GM19023 (cell line): ENCODE data around the gene ANK3.
A peak's percentile ranks its signal among the peaks of the same experiment; 100 is the strongest.

Experiments
- ATAC-seq: cut with Tn5 transposase; IDR thresholded peaks from one replicate; pipeline ENCODE4 v1.9.1; 2021; ENCODE audit warnings: mild to moderate bottlenecking, moderate library complexity; ENCODE audit not compliant: unreplicated experiment

ANK3 gene

DNA sequence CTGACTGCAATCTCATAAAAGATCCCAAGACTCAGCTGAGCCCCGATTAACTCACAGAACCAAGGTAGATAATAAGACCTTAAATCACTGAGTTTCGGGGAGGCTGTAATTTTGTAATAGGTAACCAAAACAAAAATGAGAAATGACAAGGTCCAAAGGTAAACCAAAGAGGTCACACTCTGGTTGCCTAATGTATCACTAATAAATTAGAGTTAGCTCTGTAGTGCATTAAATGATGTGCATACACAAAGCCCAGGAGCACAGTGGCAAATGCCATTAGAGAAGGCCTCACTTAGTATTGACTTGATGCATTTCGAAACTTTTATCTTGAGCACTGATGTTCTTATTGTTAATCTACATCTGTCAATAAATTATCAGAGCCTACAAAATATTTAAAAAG lies 245.6 kb downstream of the ANK3 start:
- ATAC-seq, result no peak

DNA sequence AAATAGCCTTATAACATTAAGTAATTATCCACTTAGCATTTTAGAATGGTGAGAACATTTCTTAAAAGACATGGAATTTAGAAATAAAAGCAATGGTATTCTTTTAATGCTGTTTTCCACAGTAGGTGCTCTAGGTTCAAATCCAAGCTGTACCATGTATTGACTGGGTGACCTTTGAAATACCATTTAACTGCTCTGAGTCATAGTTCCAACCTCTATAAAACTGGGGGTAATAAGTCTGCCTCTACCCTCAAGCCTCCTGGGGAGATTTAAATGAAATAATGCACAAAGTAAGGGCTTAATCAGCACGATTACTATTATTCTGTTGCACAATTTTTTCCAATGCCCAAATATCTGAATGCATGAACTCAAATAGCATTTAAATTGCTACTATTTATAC lies 246.9 kb downstream of the ANK3 start:
- ATAC-seq, result no peak

DNA sequence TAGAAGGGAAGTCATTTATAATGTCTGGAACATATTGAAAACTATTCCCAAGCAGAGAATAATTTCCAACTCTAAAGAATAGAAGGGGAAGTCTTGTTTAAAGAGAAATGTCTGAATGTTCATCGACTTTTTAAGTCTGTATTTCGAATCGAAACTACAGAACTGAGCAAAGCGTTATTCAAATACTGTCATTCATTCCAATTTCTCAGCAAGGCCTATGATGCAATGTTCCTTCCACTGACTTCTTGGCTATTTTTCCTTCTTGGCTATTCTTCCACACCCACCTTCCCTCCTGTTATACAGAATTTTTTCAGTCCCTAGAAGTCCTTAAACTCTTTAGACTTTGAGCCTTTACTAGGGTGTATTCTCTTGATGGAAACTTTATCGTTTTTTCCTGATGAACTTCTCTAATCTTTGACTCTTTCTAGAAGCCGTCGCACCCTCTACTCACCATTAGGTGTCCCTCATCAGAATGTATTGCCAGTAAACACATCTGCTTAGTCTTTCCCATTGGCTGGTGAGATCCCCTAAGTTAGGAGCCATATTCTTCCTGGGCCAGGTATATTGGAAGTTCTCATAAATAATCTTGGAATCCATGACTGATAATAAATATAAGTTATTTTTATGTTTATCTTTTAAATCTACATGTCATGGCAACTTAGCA lies 247.6 kb downstream of the ANK3 start:
- ATAC-seq, result no peak

DNA sequence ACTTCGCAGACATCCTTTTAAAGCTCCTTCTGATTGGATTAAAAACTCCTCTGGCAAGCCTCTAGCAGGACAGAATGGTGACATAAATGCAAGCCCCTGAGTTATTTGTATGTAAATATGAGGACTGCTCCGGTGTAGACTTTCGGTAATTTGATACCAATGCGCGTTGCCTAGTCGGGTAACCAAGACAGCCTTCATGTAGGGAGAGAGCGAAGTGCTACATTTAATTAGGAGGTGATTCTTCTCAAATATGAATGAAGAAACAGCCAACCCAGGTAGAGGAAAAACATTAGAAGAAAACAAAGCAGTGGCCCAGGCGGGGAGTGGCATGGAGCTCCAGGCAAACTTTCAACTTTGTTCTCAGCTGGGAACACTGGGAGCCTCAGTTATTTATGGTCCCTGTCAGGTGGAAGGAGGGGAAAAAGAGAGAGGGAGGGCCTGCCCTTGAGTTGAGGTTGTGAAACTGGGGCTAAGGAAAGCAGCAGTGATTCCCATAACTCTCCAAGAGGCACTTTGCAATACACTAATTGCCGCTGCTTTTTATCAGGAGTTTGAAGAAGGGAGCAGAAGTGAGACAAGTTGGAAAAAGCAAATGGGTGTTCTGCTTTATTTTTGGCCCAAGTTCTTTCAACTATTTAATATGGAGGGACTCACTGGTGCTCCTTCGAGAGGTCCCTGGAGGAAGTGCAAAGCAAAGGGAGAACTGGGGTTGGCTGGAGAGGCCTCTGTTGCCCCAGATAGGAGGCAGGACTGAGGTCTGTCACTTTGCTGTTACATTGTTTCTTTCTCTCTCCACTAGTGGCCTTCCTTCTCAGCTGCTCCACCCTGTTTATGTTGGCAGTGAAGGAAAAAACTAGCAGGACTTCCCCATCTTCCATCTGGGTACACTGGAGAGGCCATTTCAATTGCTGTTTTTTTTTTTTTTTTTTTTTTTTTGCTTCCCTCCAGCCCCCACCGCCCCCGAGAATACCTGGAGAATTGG lies 248.7 kb downstream of the ANK3 start:
- no peak for ATAC-seq

DNA sequence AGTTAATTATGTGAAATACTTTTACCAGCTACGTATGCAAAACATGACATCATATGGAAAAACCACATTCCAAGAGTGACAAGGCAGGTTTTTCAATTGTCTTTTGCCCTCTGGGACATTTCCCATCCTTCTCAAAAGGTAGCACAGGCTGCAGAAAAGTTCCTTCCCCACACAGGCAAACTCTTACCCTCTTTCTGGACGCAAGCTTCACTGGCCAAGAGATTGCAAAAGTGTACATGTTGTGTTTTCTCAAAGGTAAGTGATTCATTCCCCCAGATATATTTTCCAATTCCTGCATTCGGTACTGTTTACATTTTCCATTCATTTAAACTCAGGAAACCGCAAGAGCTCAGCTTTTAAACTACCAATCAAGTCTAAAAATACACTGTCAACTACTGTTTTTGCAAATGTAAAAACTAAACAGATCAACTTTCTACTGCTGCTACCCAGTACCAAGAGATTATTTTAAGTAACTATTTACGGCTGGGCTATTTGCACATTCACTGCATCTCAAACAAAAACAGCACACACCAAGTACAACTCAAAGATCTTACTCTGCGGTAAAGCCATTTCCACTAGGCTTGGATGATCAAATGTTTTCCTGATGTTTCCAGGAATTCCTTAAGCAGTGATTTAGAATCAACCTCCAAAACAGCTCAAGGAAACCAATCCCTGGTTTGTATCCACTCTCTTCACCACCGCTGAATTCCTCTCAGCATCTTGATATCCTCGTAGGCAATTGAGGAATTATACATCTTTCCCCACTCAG lies 249.7 kb downstream of the ANK3 start:
- no peak for ATAC-seq

DNA sequence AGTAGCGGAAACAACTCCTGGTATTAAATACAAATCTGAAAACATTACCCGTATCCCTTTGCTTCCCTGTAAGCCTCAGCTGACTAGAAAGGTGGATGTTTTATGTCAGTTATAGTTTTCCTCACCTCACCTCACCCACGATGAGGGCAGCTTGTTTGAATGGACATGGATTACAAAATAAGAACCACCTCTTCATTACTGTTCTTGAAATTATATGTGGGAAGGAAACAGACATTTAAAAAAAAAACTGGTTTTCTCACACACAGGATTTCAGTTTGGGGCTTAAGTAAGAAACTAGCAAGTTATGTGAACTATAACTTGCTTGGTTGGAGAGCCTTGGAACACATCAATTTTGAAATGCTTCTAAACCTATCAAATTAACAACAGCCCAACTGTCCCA lies 250.4 kb downstream of the ANK3 start:
- ATAC-seq, result no peak

DNA sequence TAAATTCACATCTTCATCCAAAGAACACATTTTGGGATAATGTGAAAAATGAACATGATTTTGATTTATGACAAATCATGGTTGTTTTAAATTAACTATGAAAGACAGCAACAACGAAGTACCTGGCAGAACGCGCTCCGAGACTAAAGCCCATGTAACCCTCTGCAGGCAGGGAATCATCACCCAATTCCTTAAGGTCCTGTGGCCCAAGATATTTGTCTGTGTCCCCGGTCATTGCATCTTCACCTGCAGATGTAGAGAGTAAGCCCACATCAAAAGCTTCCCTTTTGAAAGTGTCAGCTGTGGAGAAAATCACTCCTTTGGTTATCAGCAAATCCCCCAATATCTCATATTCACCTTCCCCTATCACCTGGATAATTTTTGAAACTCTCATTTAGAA lies 250.8 kb downstream of the ANK3 start:
- no peak for ATAC-seq

DNA sequence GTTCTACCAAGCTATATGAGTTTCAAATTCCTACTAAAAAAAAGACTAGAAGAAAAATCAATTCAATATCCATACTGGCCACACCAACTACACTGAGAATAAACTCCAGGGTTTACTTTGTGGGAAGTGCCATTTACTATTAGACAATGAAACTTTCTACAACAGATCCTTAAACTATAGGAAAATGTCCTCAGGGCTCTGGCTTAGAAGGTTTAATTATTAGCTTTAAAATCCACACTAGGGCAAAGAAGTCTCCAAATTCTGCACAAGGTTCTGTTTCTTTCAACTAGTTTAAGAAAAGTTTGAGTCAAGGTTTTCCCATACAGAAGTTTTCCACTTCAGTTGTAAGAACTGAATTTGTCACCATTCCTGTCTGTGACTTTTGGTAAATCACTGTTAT lies 251.6 kb downstream of the ANK3 start:
- ATAC-seq, result no peak

DNA sequence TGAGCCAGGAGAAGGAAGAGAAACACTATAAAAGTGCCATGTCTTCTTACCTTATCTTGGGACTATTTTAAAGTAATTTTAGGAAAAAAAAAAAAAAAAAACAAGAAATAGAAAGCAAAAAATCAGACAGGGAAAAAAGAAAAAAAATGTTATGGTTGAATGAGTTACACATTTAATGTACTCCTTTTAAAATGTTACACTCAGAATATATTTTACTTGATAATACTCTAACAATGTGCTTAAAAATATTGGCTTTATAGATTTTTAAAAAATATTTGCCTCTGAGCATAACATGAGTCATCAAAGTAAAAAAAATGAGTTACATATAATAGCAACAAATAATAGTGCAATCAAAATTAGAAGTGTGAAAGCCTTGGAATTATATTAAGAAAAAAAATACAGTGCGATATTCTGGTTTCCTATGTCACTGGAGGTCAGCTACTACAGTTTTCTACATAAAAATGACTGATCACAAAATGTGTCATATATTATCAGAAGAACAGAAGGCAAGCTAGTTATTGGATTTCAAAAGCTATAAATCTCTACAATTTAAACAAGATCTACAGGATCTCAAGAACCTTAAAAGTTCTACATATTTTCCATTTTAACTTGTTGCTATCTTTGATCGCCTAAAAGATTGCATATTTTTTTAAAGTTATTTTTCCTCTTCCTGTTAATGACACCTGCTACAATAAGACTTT lies 252.2 kb downstream of the ANK3 start:
- no peak for ATAC-seq

DNA sequence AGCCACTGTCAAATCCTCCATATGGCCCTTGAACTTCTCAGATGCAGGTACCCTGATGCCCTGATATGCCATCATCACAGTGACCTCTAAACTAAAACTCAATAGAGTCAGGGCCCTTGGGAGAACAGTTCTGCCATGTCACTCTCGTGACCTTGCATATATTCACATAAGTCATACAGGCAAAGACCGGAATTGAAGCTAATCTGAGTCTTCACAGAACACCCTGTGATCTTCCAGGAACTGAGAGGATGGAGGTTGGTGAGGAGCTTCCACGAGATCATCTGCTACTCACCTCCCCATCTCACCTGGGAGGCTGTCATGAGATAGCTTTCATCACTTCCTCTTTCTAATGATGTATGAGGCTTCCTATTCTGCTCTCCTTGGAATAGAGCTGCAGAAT lies 254.7 kb downstream of the ANK3 start:
- no peak for ATAC-seq

DNA sequence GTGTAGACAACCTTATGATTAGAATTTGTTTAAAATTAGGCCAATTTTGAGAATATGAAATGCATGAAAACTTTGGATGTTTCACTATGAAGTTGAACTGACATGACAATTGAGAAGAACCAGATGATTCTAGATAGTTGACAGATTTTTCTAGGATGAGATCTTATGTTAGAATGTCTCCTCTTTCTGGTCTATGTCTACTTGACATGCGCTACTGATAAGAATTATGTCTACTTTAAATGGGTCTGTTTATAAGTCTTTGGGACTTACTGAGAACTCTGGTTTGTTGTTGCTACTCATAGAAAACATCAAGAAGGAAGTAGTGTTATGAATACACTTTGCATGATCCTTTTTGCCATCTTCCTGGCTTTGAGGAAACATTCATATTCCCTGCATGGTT lies 255.1 kb downstream of the ANK3 start:
- no peak for ATAC-seq

DNA sequence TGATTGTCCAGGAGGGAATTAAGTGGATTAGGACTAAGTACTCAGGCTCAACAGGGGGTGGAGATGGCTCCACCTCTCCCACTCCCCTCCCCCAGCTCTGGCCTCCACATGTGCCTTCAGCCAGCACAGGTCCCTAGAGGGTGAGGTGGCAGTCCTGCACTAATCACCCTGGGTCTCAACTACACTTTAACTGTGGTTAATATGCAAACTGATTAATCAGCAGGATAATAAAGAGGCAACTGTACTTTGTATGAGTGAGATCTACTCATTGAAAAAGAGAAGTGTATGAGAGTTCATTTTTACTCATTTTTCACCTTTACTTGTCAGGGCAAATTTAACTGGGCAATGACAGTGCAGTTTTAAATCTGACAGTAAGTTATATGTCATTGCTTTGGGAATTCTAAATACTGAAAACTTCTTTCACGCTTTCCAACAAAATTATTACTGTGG lies 259.5 kb downstream of the ANK3 start:
- no peak for ATAC-seq

DNA sequence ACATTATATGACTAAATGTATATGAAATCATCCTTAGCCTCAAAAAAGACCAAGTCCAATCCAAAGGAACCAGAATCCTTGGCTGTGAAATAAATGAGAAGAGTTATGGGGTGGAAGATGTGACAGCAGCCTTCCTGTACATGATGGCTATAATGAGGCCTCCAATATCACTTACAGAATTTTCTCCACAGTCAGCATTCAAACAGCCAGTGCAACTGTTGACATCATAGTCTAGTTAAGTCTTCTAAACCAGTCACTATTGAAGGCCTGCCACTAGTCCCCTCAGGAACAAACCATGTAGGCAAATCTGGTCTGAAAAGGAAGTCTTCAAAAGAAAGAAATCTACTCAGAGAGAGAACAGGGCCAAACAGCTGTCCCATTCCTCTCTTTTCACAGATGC lies 263.8 kb downstream of the ANK3 start:
- no peak for ATAC-seq

DNA sequence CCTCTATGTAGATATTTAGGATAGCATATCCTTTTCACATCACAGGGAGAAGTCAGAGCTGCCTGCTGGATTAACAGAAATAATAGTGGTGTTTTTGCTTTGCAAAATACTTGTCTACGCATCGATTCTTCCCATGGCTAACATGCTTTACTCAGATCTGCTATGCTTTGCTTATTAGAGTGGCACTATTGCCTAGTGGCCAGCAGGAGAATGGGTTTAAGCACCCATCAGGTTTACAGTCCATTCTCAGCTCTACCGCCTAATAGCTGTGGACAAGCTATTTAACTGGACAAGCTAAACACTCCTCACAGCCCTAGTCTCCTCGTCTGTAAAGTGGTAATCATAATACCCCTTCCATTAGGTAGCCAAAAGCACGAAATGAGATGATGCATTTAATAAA lies 265.1 kb downstream of the ANK3 start:
- no peak for ATAC-seq

DNA sequence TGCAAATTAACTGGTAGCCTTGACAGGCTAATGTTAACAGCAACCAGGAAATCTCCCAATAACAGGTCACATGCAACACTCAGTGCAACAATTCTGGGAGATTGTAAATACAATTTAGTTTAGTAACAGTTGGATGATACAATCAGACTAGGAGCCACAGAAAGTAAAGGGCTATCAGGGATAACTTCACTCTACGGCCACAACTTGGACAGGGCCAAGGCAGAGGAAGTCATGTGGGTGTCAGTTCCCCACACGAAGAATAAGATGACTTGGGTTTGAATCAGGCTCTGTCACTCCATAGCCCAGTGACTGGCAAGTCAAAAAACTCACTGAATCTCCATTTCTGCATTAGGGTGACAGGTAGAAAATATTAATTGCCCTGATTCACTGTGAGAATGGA lies 266.0 kb downstream of the ANK3 start:
- no peak for ATAC-seq

DNA sequence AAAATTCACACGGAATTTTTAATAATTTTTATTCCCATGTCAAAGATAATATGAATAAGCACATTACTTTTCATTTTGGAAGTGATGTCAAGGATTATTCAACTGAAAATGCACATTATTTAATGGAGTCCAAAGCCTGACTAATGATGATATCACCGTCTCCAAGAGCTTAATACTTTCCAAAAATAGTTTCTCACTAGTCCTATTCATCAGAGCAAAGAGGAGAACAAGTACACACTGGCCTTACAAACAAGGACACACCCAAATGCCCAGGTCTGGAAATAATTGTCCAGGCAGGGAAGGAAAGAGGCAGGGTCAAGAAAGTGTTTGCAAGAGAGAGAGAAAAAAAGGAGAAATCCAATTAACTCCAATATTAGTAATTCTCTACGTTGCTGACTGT lies 266.5 kb downstream of the ANK3 start:
- no peak for ATAC-seq

DNA sequence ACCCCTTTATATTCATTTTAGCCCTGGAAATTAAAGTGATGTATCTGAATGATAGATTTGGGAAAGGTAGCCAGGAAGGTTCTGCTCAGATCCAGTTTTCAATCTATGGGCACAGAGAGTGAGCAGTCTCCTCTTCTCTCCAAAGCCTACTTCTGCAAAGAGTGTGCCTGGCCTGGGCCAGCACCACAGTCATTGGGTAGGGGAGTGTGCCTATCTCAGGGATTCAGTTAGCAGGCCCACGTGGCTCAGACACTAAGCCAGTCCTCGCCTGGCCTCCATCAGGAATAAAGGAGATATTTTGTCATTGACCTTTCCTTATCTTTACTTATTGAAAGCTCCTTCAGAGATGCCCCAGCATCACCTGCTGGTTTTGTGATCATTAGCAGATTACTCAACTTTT lies 267.5 kb downstream of the ANK3 start:
- no peak for ATAC-seq

DNA sequence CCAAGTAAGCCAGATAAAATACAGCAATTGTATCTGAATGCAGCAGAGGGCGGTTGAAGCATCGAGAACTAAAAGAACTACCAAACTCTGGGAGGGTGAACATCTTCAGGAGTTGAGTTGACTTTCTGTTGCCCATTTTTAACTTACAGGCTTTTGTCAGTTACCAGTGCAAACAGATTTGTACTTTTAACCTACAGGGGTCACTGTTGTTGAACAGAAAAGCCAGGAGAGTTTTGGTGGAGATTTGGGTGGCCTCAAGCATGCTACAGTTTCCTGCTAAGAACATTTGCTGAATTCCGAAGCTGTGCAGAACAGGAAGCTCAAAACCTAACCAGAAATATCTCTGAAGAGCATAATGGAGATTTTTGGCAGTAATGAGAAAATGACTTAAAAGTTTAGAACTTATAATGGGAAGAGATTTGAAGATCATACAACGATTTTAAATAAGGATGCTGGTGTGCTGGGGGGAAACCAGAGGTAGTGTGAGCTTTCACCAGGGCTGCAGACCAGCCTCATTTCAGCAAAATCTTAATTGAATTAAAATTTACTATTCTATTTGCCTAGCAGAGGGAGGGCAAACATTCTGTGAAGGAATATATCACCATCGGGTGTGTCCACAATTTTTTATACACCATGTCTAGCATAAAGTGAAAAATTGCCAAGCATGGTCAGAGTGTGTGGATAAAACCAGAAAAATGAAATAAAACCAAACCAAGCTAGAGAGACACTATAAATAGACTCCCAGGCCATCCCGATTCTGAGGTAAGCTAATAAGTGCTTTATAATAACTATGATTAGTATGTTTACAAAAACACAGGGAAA lies 274.7 kb downstream of the ANK3 start:
- ATAC-seq, result peak; percentile 67

DNA sequence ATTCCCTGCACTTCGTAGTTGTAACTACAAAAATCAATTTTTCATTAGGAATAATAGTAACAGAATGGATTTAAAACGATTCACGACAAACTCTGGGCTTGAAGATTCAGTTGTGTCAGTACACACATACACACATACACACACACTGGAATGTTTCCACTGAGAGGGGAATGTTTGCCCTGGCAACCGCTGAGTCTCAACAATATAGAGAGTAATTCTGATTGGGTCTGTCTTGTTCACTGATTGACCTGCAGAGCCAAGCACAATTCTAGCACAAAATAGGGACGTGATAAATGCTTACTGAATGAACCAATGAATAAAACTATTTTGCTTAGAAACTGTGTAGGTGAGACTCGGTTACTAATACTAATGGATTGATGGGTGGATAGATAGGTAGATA lies 278.9 kb downstream of the ANK3 start:
- ATAC-seq, result no peak
